PFSK-1 (cell line): ENCODE data around the gene NCAM1.

Source experiments
- FOXP2 ChIP-seq: optimal IDR thresholded peaks from 2 replicates; pipeline ENCODE3; 2011; ENCODE audit warnings: borderline replicate concordance, control low read depth, inconsistent platforms; ENCODE audit not compliant: insufficient read depth; ENCODE audit errors: extremely low read length, extremely low read depth
- POLR2AphosphoS5 ChIP-seq: IDR thresholded peaks from 2 replicates; pipeline ENCODE4 v1.6.1; 2012; ENCODE audit warnings: low read depth, mild to moderate bottlenecking, control low read depth, low read length, moderate library complexity
- REST ChIP-seq, 2 experiments: IDR thresholded peaks; 2 replicates each; pipeline versions ENCODE4 v1.6.1 to v1.8.0; 2011 to 2012; ENCODE audit warnings: low read depth in 2 of 2, low read length in 2 of 2, control low read depth in 1 of 2, inconsistent platforms in 1 of 2, mild to moderate bottlenecking in 1 of 2, moderate library complexity in 1 of 2; ENCODE audit not compliant: insufficient read depth in 1 of 2
- SIN3A ChIP-seq: IDR thresholded peaks from 2 replicates; pipeline ENCODE4 v1.6.1; 2012; ENCODE audit warnings: mild to moderate bottlenecking, low read length, moderate library complexity, borderline replicate concordance; ENCODE audit not compliant: insufficient read depth
- TAF1 ChIP-seq: IDR thresholded peaks from 2 replicates; pipeline ENCODE4 v1.6.1; 2012; ENCODE audit warnings: low read length, control low read depth, borderline replicate concordance; ENCODE audit not compliant: insufficient read depth

Gene NCAM1

GRCh38 chr11:113113801-113114704 is 152.8 kb downstream of the NCAM1 start:
- TF ChIP-seq FOXP2 (no peak), TAF1 (no peak), REST (IDR thresholded peaks at IDR 0.05; ENCODE audit: insufficient read depth in 1 of 2, low read depth in 2 of 2, low read length in 2 of 2) (no peak), POLR2AphosphoS5 (no peak), SIN3A (no peak)

GRCh38 chr11:113114705-113115027 is 153.4 kb downstream of the NCAM1 start:
- TF ChIP-seq POLR2AphosphoS5 (no peak), REST (IDR thresholded peaks at IDR 0.05; ENCODE audit: insufficient read depth in 1 of 2, low read depth in 2 of 2, low read length in 2 of 2) (no peak), TAF1 (no peak), FOXP2 (no peak), SIN3A (no peak)

- TF ChIP-seq TAF1 (no peak), REST (IDR thresholded peaks at IDR 0.05; ENCODE audit: insufficient read depth in 1 of 2, low read depth in 2 of 2, low read length in 2 of 2) (no peak), FOXP2 (no peak), POLR2AphosphoS5 (no peak), SIN3A (no peak)
Measured at GRCh38 chr11:113118104-113118503, 156.9 kb downstream of the NCAM1 start.

GRCh38 chr11:113119074-113119473 is 157.9 kb downstream of the NCAM1 start:
- TF ChIP-seq POLR2AphosphoS5 (no peak), FOXP2 (no peak), REST (IDR thresholded peaks at IDR 0.05; ENCODE audit: insufficient read depth in 1 of 2, low read depth in 2 of 2, low read length in 2 of 2) (no peak), TAF1 (no peak), SIN3A (no peak)
